DOHH2 (cell line): ENCODE data around the gene RBM17.
"Not testable (repeated sequence)": the region's sequence is repeated elsewhere in the genome, so short reads cannot be mapped to it uniquely, and the experiment has no call there.

ENCODE experiments used
- EZH2phosphoT487 ChIP-seq: fragments of 200-600 bp; sonication (generic); IDR thresholded peaks from 2 replicates; pipeline ENCODE4 v1.6.1; 2017; ENCODE audit warnings: borderline replicate concordance, mild to moderate bottlenecking, antibody characterized with exemption, low read length, moderate library complexity, mixed read lengths
- TF ChIP-seq, protein P1 (sequence below): fragments of 200-600 bp; sonication (generic); IDR thresholded peaks from one replicate; pipeline ENCODE4 v1.5.1; 2014; ENCODE audit warnings: antibody characterized with exemption, mild to moderate bottlenecking, low read depth, low read length; ENCODE audit not compliant: poor library complexity, severe bottlenecking

GRCh38 chr10:6064726-6065125, 24.1 kb upstream of the RBM17 start:
- TF ChIP-seq, protein P1, sequence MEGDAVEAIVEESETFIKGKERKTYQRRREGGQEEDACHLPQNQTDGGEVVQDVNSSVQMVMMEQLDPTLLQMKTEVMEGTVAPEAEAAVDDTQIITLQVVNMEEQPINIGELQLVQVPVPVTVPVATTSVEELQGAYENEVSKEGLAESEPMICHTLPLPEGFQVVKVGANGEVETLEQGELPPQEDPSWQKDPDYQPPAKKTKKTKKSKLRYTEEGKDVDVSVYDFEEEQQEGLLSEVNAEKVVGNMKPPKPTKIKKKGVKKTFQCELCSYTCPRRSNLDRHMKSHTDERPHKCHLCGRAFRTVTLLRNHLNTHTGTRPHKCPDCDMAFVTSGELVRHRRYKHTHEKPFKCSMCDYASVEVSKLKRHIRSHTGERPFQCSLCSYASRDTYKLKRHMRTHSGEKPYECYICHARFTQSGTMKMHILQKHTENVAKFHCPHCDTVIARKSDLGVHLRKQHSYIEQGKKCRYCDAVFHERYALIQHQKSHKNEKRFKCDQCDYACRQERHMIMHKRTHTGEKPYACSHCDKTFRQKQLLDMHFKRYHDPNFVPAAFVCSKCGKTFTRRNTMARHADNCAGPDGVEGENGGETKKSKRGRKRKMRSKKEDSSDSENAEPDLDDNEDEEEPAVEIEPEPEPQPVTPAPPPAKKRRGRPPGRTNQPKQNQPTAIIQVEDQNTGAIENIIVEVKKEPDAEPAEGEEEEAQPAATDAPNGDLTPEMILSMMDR = not testable (repeated sequence)
- TF ChIP-seq EZH2phosphoT487 = not testable (repeated sequence)
